Mononuclear cell (primary cell): ENCODE data around the gene RPS8. TPM values are rescaled to one million over a fixed set of nuclear protein-coding genes. Genes with fewer than 3 reads are reported as not detected.
"Not testable (repeated sequence)": the region's sequence is repeated elsewhere in the genome, so short reads cannot be mapped to it uniquely, and the experiment has no call there.

Source experiments
- H3K27me3 ChIP-seq: 2 replicates; pipeline ENCODE4 v1.6.0; 2011; ENCODE audit warnings: low read length, control low read depth; ENCODE audit not compliant: insufficient read depth
- H3K4me1 ChIP-seq: 2 replicates; pipeline ENCODE4 v1.5.1; 2011; ENCODE audit warnings: mild to moderate bottlenecking, low read length, control low read depth; ENCODE audit not compliant: insufficient read depth
- H3K4me3 ChIP-seq: 2 replicates; pipeline ENCODE4 v1.5.1; 2011; ENCODE audit warnings: mild to moderate bottlenecking, low read length, moderate library complexity
- H3K9me3 ChIP-seq: 2 replicates; pipeline ENCODE4 v1.5.1; 2011; ENCODE audit warnings: low read depth, mild to moderate bottlenecking, control low read depth, low read length
- total RNA-seq: library from RNA; depleted of rRNA; stranded (reverse); fragments of >200 nt; gene quantifications from one replicate; pipeline ENCODE4 v1.2.3, GENCODE V29; 2012

RPS8 gene
- 2,122 TPM for total RNA-seq

DNA sequence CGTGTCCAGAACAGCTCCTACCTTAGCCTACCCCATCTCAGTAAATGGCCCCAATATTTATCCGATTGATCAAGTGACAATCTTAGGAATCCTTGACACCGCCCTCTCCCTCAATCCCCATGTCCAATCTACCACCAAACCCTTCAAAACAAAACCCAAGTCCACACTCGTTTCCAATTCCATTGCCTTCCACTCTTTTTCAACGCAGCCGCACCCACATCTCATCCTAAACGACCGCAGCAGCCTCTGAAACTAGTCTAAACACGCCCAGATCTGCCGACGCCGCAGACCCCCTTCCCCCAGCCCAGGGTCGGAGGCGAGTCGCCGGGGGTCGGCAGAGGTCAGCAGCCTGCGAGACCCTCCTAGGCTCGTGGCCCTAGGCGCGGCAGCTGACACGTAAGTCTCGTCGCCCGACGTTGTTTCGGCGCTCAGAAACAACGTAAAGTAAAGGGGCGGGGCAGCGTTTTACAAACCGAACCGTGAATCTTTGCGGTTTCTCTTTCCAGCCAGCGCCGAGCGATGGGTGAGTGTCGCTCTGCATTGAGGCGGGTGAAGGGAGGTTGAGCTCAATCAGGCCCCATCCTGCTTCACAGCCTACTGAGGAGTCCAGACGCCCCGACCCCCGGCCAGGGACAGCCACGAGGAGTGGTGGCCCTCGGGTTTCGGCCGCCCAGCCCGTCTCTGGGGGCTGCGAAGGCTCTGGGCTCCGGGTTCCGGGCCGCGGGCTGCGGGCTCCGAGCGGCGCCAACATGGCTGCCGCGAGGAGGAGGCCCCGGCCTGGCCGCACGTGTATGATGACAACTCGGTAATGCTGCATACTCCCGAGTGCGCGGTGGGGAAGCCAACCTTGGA, at the start of gene RPS8:
TSS of gene RPS8 (plus strand) at position 463 of the 852 bp plus-strand sequence. CDS start at position 520, 57 bp downstream.
- H3K9me3 ChIP-seq, result no peaks in the 10 kb centered on the region
- no peaks in the 10 kb centered on the region for H3K27me3 ChIP-seq
- peaks cover 37% of the 10 kb centered on the region for H3K4me1 ChIP-seq
- peak within 1 kb of the TSS; percentile 97 for H3K4me3 ChIP-seq

- Histone ChIP-seq H3K4me3 (peak within 1 kb of the TSS; percentile 26), H3K27me3 (no peaks in the 10 kb centered on the region), H3K4me1 (peaks cover 42% of the 10 kb centered on the region), H3K9me3 (no peaks in the 10 kb centered on the region)
These were observed 44.4 kb upstream of the RPS8 start, which contains the start of gene RNU5D-1 for GRCh38 chr1:44730741-44731512. Gene RNU5D-1, minus strand, starts transcription at chr1:44731170.

DNA sequence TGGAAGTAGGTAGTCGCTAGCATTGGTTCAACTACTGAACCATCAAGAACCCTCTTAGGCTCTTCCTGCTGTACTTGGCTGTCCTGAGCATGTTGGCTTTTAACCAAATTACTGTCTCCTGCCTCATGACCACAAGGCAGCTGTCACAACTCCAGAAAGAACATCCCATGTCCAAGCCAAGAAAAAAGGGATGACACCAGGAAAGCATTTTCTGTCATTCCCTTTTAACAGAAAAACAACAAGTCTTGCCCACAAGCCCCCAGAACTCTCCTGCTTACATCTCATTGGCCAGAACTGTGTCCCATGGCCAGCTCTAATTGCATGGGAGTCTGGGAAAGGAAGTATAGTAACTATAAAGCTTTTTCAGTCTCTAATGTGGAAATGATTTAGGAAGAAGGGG, 42.0 kb upstream of the RPS8 start:
- H3K27me3 ChIP-seq, result no peaks in the 10 kb centered on the region
- no peaks in the 10 kb centered on the region for H3K9me3 ChIP-seq
- H3K4me1 ChIP-seq, result peaks cover 32% of the 10 kb centered on the region
- no peak overlapping the region for H3K4me3 ChIP-seq

DNA sequence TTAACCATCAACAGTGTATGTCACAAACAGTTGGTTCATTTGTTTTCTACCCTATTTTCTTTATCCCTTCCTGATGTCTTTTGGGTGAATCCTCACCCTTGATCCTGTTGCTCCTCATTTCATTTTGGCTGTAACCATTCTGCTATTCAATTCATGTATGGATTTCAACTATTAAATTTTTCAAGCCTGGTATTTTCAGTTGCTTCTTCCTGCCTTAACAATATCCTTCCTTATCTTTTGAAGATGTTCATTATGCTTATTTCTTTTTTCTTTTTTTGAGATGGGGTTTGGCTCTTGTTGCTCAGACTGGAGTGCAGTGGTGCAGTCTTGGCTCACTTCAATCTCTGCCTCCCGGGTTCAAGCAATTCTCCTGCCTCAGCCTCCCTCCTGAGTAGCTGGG, 41.6 kb upstream of the RPS8 start:
- Histone ChIP-seq H3K9me3 (no peaks in the 10 kb centered on the region), H3K4me3 (no peak overlapping the region), H3K4me1 (peaks cover 30% of the 10 kb centered on the region), H3K27me3 (no peaks in the 10 kb centered on the region)

DNA sequence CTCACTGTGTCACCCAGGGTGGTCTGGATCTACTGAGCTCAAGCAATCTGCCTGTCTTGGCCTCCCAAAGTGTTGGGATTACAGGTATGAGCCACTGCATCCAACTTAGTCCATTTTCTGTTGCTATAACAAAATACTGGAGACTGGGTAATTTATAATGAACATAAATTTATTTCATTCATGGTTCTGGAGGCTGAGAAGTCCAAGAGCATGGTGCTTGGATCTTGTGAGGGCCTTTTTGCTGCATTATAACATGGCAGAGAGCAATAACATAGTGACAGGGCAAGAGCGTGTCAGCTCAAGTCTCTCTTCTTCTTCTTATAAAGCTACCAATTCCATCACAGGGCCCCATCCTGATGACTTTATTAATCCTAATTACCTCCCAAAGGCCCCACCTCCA, 39.3 kb upstream of the RPS8 start:
- H3K4me1 ChIP-seq, result peaks cover 27% of the 10 kb centered on the region
- H3K27me3 ChIP-seq, result no peaks in the 10 kb centered on the region
- H3K9me3 ChIP-seq, result no peaks in the 10 kb centered on the region
- H3K4me3 ChIP-seq, result no peak overlapping the region

DNA sequence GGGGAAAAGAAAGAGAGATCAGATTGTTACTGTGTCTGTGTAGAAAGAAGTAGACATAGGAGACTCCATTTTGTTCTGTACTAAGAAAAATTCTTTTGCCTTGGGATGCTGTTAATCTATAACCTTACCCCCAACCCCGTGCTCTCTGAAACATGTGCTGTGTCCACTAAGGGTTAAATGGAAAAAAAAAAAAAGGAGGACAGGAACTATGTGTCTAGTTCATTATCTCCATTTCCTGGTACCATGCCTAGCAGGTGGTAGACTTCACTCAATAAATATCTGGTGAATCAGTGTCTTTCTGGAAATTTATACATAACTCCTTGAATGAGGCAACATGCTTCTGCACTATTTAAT, 36.4 kb upstream of the RPS8 start:
- H3K27me3 ChIP-seq, H3K9me3 ChIP-seq: not testable (repeated sequence)
- Histone ChIP-seq H3K4me3 (peak overlapping the region; percentile 76), H3K4me1 (peaks cover 20% of the 10 kb centered on the region)

DNA sequence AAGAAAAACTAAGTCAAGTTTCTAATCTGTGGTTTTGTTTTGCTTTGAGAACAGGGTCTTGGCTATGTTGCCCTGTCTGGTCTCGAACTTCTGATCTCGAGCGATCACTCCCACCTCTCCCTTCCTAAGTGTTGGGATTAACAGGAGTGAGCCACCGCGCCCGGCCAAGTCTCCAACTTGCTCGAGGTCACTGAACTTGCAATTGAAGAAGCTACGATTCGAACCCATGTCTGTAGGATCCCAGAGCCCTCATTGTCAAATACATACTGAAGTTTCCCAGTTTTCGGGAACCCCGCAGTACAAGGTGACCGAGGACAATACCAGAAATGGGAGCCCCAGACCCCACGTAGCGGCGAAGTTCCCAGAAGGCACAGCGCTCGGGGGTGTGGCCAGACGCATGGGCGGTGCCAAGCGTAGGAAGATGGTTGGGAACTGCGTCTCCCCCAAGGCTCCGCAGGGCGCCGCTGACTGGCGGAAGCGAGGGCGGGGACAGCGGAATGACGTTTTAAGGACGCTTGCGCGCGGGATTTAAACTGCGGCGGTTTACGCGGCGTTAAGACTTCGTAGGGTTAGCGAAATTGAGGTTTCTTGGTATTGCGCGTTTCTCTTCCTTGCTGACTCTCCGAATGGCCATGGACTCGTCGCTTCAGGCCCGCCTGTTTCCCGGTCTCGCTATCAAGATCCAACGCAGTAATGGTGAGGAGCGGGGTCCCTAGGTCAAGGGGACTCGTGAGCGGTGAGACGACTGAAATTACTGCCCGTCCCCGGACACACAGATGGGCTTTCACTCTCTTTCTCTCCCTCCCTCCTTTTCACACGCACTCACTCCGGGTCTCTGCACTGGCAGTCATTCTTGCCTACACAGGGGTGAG, 35.8 kb upstream of the RPS8 start, which contains the start of gene KIF2C:
TSS of gene KIF2C (plus strand) at position 531 of the 872 bp plus-strand sequence. CDS start at position 627, 96 bp downstream.
- Histone ChIP-seq H3K4me1 (peaks cover 20% of the 10 kb centered on the region), H3K9me3 (no peaks in the 10 kb centered on the region), H3K27me3 (no peaks in the 10 kb centered on the region), H3K4me3 (peak within 1 kb of the TSS; percentile 76)

GRCh38 chr1:44740179-44740617, 35.1 kb upstream of the RPS8 start:
- Histone ChIP-seq H3K4me3 (peak overlapping the region; percentile 76), H3K9me3 (no peaks in the 10 kb centered on the region), H3K4me1 (peaks cover 17% of the 10 kb centered on the region), H3K27me3 (no peaks in the 10 kb centered on the region)

DNA sequence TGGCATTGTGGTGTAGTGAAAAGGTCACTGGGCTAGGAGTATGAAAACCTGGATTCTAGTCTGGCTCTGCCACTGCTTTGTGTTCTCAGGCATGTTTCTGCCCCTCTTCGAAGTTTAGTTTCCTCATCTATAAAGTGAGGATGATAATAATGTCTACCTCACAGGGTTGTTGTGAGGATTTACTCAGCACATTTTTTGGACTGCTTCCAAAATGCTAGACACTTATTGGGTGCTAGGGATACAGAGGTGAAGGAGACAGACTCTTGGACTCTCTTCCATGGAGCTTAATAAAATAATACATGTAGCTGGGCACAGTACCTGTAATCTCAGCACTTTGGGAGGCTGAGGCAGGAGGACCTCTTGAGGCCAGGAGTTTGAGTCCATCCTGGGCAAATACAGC, 32.1 kb upstream of the RPS8 start:
- Histone ChIP-seq H3K9me3 (no peaks in the 10 kb centered on the region), H3K4me1 (peaks cover 17% of the 10 kb centered on the region), H3K4me3 (no peak overlapping the region), H3K27me3 (no peaks in the 10 kb centered on the region)

DNA sequence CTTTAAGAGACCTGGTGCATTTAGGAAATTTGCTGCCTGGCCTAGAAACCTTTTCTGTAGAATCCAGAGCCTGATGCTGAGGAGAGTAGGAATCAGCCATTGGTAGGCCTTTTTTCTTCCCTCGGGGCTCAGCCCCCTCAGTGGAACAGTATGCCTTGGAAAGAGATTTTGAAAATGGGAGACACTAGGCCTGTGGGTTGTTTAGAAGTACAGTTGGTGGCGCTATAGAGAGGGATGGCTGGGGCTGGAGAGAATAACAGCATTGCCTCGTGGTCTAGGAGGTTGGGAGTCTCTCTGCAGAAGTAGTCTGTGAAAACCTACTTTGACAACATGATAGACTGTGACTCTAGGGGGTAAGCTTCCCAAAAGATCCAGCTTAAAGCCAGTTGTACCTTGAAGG, 27.5 kb upstream of the RPS8 start:
- no peak overlapping the region for H3K4me3 ChIP-seq
- no peaks in the 10 kb centered on the region for H3K27me3 ChIP-seq
- no peaks in the 10 kb centered on the region for H3K4me1 ChIP-seq
- no peaks in the 10 kb centered on the region for H3K9me3 ChIP-seq

DNA sequence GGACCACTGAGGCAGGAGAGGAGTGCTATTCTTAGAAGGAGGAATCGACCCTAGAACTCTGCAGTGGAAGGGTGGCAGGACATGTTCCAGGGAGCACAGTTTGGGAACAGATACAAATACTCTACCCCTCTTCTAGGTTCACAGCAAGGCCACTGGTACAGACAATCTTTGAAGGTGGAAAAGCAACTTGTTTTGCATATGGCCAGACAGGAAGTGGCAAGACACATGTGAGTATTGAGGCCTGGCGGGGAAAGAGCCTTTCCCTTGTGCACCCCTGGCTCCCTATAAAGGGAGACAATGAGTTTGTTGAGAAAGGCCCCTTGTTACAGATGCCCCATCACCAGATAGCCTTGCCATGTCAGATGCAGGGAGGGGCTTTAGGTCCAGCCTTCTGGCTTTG, 17.9 kb upstream of the RPS8 start:
- Histone ChIP-seq H3K4me1 (peaks cover 6% of the 10 kb centered on the region), H3K4me3 (no peak overlapping the region), H3K27me3 (no peaks in the 10 kb centered on the region), H3K9me3 (no peaks in the 10 kb centered on the region)

- Histone ChIP-seq H3K27me3 (no peaks in the 10 kb centered on the region), H3K4me1 (peaks cover 6% of the 10 kb centered on the region), H3K4me3 (no peak overlapping the region), H3K9me3 (no peaks in the 10 kb centered on the region)
These were observed 16.3 kb upstream of the RPS8 start for GRCh38 chr1:44759077-44759476.

DNA sequence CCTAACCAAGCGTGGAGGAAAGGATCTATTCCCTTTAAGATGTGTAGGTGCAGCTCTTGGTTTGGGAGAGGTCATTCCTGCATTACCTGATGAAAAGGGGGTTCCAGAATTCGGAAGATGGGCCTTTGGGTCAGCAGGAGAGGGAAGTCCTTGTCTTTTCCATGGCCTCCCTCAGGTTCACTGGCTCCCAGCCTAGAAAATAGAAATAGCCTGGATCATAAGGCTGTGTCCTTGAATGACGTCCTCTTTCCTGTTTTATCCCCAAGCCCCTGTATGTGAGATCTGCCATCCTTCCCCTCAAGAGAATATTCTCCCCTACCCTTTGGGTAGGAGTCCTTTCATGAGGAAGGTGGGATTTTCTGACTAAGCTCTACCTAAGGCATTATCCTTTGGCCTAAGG, 14.5 kb upstream of the RPS8 start:
- Histone ChIP-seq H3K4me3 (no peak overlapping the region), H3K4me1 (peaks cover 6% of the 10 kb centered on the region), H3K27me3 (no peaks in the 10 kb centered on the region), H3K9me3 (no peaks in the 10 kb centered on the region)

DNA sequence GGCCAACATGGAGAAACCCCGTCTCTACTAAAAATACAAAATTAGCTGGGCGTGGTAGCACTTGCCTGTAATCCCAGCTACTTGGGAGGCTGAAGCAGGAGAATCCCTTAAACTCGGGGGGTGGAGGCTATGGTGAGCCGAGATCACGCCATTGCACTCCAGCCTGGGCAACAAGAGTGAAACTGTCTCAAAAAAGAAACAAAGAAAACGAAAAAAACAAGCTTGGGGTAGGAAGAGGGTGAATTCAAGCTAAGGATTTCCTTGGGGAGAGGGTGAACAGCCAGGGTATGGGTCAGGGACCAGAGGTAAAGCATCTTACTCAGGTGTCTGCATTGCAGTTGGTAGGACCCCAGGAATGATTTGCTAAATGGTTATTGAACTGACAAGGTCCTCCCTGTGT, 8.9 kb upstream of the RPS8 start:
- not testable (repeated sequence) for H3K9me3 ChIP-seq, H3K27me3 ChIP-seq

More for the DNA sequence above, 8.9 kb upstream of the RPS8 start:
- not testable (repeated sequence) for H3K4me3 ChIP-seq, H3K4me1 ChIP-seq
